ENCODE measurements around the gene RCC1. TPM values are rescaled to one million over a fixed set of nuclear protein-coding genes. Genes with fewer than 3 reads are reported as not detected.
"Not testable (repeated sequence)": the region's sequence is repeated elsewhere in the genome, so short reads cannot be mapped to it uniquely, and the experiment has no call there.

Gene RCC1
- total RNA-seq, 5 donors from 2014 or later (not counting 1 experiment from before 2014, with no cell fraction given), result 13.1 to 23.2 (median 19.7) TPM

- Histone ChIP-seq H3K4me3 (ENCODE audit: control insufficient read depth in 1 of 2, extremely low read depth in 1 of 2, low read length in 1 of 2) (peak overlapping the region; percentile 91 to 95), H3K27ac (ENCODE audit: low read length) (peak overlapping the region; percentile 70), H3K9me3 (no peaks in the 10 kb centered on the region), H3K36me3 (ENCODE audit: control insufficient read depth in 2 of 2, extremely low read depth in 1 of 2, insufficient read depth in 1 of 2, low read length in 1 of 2) (peaks cover 9 to 37% of the 10 kb centered on the region in 2 donors), H3K27me3 (replicated peaks in 1 of 2; ENCODE audit: control insufficient read depth in 2 of 2, extremely low read depth in 1 of 2, insufficient read depth in 2 of 2, low read length in 1 of 2) (no peaks in the 10 kb centered on the region), H3K4me1 (ENCODE audit: control insufficient read depth in 1 of 2, extremely low read depth in 1 of 2, insufficient read depth in 2 of 2, low read length in 2 of 2) (peaks cover 11 to 39% of the 10 kb centered on the region in 2 experiments)
- H3K4me3 Mint-ChIP-seq, result peak overlapping the region; percentile 89 to 97 (median 92)
- no peaks in the 10 kb centered on the region for H3K27me3 Mint-ChIP-seq
- H3K27ac Mint-ChIP-seq, result peak overlapping the region; percentile 92 to 93
- peak; percentile 27 to 80 (median 49) for DNase-seq
- H3K9me3 Mint-ChIP-seq, result no peaks in the 10 kb centered on the region
- peak; percentile 54 to 58 (median 56) for ATAC-seq (replicated peaks in 1 of 4)
- ChIA-PET CTCF (interaction anchor here (0.6 to 2.7 kb wide), 13 partner anchors 11 to 332 kb away, joined by 3 to 22 read pairs (median 4); partner anchors contain the start of genes MED18 (in 1 of the 2), RCC1 (in 1 of the 2), TAF12 (in 1 of the 2) and YTHDF2 (in 1 of the 2)), POLR2A (interaction anchor here (0.5 to 2.7 kb wide), 23 partner anchors 10 to 808 kb away, joined by 3 to 65 read pairs (median 5); partner anchors contain the start of genes GMEB1 (in 2 of the 2), TRNAU1AP (in 2 of the 2), RCC1 (in 1 of the 2) and RNU11 (in 1 of the 2))
- H3K36me3 Mint-ChIP-seq, result peaks cover 33% of the 10 kb centered on the region
- peaks cover 36 to 52% (median 38%) of the 10 kb centered on the region in 3 donors for H3K4me1 Mint-ChIP-seq
- WGBS (ENCODE audit: insufficient coverage), result 1% methylated on average over 16 of the region's 26 CpGs
These were observed 75.1 kb downstream of the RCC1 start for GRCh38 chr1:28580722-28581530.

DNA sequence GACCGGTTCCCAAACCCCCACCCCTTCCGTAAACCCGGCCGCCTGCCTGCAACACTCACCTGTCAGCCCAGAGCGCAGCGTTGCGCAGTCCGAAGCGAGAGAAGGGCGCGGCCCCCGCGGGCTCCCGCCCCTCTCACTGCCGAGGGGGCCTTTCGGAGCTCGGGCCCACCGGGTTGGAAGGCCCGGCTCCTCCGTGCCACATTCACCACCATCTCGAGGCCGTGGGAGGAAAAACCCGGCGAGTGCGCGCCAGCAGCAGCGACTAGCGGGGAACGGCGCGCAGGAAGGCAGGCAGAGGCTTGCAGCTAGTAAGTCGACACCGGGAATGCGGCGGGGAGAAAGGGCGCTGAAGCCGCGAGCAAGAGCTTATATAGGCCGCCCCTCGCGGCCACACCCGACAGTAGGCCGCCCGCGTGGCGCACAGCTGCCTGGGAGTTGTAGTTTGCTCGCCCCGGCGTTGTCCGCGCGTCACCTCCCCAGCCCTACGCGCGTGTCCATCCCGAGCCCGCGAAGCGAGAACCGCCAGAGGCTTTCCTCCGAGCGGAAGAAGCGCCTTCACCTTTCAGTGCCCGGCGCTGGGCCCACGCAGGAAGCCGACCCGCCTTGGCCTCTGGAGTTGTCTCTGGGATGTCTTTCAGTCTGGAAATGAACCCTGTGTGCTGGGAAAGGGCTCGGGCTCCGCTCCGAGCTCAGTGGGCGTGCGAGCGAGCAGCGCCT is 75.8 kb downstream of the RCC1 start:
- Histone ChIP-seq H3K36me3 (ENCODE audit: control insufficient read depth in 2 of 2, extremely low read depth in 1 of 2, insufficient read depth in 1 of 2, low read length in 1 of 2) (peaks cover 9 to 35% of the 10 kb centered on the region in 2 donors), H3K4me1 (ENCODE audit: control insufficient read depth in 1 of 2, extremely low read depth in 1 of 2, insufficient read depth in 2 of 2, low read length in 2 of 2) (peaks cover 11 to 39% of the 10 kb centered on the region in 2 experiments), H3K9me3 (no peaks in the 10 kb centered on the region), H3K27me3 (replicated peaks in 1 of 2; ENCODE audit: control insufficient read depth in 2 of 2, extremely low read depth in 1 of 2, insufficient read depth in 2 of 2, low read length in 1 of 2) (no peaks in the 10 kb centered on the region), H3K27ac (ENCODE audit: low read length) (peak overlapping the region; percentile 70), H3K4me3 (ENCODE audit: control insufficient read depth in 1 of 2, extremely low read depth in 1 of 2, low read length in 1 of 2) (peak overlapping the region; percentile 91 to 95)
- no peaks in the 10 kb centered on the region for H3K27me3 Mint-ChIP-seq
- no peaks in the 10 kb centered on the region for H3K9me3 Mint-ChIP-seq
- ATAC-seq (replicated peaks in 1 of 4), result peak; percentile 87 to 92 (median 90)
- peak overlapping the region; percentile 89 to 97 (median 92) for H3K4me3 Mint-ChIP-seq
- peaks cover 33% of the 10 kb centered on the region for H3K36me3 Mint-ChIP-seq
- peaks cover 36 to 52% (median 38%) of the 10 kb centered on the region in 3 donors for H3K4me1 Mint-ChIP-seq
- POLR2A ChIA-PET, result interaction anchor here (0.5 to 2.7 kb wide), 27 partner anchors 9 to 809 kb away, joined by 3 to 65 read pairs (median 3); partner anchors contain the start of genes TRNAU1AP (in 2 of the 2), GMEB1 (in 1 of the 2), RCC1 (in 1 of the 2) and RNU11 (in 1 of the 2)
- CTCF ChIA-PET, result interaction anchor here (0.6 to 2.7 kb wide), 14 partner anchors 12 to 809 kb away, joined by 3 to 22 read pairs (median 4); partner anchors contain the start of genes MED18 (in 1 of the 2), RCC1 (in 1 of the 2), STX12 (in 1 of the 2) and TAF12 (in 1 of the 2)
- DNase-seq, result peak; percentile 74 to 95 (median 84)
- H3K27ac Mint-ChIP-seq, result peak overlapping the region; percentile 92 to 93
- WGBS (ENCODE audit: insufficient coverage), result 0% methylated on average over 71 of the region's 75 CpGs

- H3K27ac Mint-ChIP-seq, result peak overlapping the region; percentile 92 to 93
These were observed 76.4 kb downstream of the RCC1 start for GRCh38 chr1:28582248-28582615.

GRCh38 chr1:28586585-28587391 is 80.9 kb downstream of the RCC1 start:
- H3K27me3 Mint-ChIP-seq; H3K4me3 Mint-ChIP-seq; H3K4me3 ChIP-seq (ENCODE audit: control insufficient read depth in 1 of 2, extremely low read depth in 1 of 2, low read length in 1 of 2); H3K27me3 ChIP-seq (replicated peaks in 1 of 2; ENCODE audit: control insufficient read depth in 2 of 2, extremely low read depth in 1 of 2, insufficient read depth in 2 of 2, low read length in 1 of 2); ATAC-seq (replicated peaks in 1 of 4); H3K36me3 ChIP-seq (ENCODE audit: control insufficient read depth in 2 of 2, extremely low read depth in 1 of 2, insufficient read depth in 1 of 2, low read length in 1 of 2); DNase-seq; H3K27ac ChIP-seq (ENCODE audit: low read length); H3K9me3 ChIP-seq; H3K27ac Mint-ChIP-seq; H3K9me3 Mint-ChIP-seq; CTCF ChIA-PET; POLR2A ChIA-PET; H3K36me3 Mint-ChIP-seq: not testable (repeated sequence)
- WGBS (ENCODE audit: insufficient coverage), result 100% methylated on average over 3 of the region's 19 CpGs
- H3K4me1 ChIP-seq (ENCODE audit: control insufficient read depth in 1 of 2, extremely low read depth in 1 of 2, insufficient read depth in 2 of 2, low read length in 2 of 2), result peaks cover 2 to 16% of the 10 kb centered on the region in 2 experiments
- peaks cover 8 to 15% (median 9%) of the 10 kb centered on the region in 3 donors for H3K4me1 Mint-ChIP-seq

More at GRCh38 chr1:28582248-28582615, 76.4 kb downstream of the RCC1 start:
- Histone ChIP-seq H3K36me3 (ENCODE audit: control insufficient read depth in 2 of 2, extremely low read depth in 1 of 2, insufficient read depth in 1 of 2, low read length in 1 of 2) (peaks cover 8 to 29% of the 10 kb centered on the region in 2 donors), H3K4me3 (ENCODE audit: control insufficient read depth in 1 of 2, extremely low read depth in 1 of 2, low read length in 1 of 2) (peak overlapping the region; percentile 91 to 95), H3K27ac (ENCODE audit: low read length) (peak overlapping the region; percentile 70), H3K9me3 (no peaks in the 10 kb centered on the region), H3K27me3 (replicated peaks in 1 of 2; ENCODE audit: control insufficient read depth in 2 of 2, extremely low read depth in 1 of 2, insufficient read depth in 2 of 2, low read length in 1 of 2) (no peaks in the 10 kb centered on the region), H3K4me1 (ENCODE audit: control insufficient read depth in 1 of 2, extremely low read depth in 1 of 2, insufficient read depth in 2 of 2, low read length in 2 of 2) (peaks cover 11 to 39% of the 10 kb centered on the region in 2 experiments)
- Mint-ChIP-seq H3K36me3 (peaks cover 30% of the 10 kb centered on the region), H3K27me3 (no peaks in the 10 kb centered on the region), H3K4me1 (peaks cover 36 to 52% (median 36%) of the 10 kb centered on the region in 3 donors), H3K4me3 (peak overlapping the region; percentile 89 to 97 (median 92)), H3K9me3 (no peaks in the 10 kb centered on the region)
- WGBS (ENCODE audit: insufficient coverage), result 17% methylated on average over 1 of the region's 10 CpGs
- CTCF ChIA-PET, result interaction anchor here in 1 of 2 donors (0.7 to 2.7 kb wide), 7 partner anchors 31 to 809 kb away, joined by 3 to 22 read pairs (median 5); partner anchors contain the start of genes MED18, STX12, TAF12 and YTHDF2
- ATAC-seq (replicated peaks in 1 of 4), result peak in 1 of 4 experiments; percentile 1
- POLR2A ChIA-PET, result interaction anchor here (0.5 to 2.7 kb wide), 23 partner anchors 8 to 448 kb away, joined by 3 to 65 read pairs (median 3); partner anchors contain the start of genes TRNAU1AP (in 2 of the 2), GMEB1 (in 1 of the 2), RCC1 (in 1 of the 2) and RNU11 (in 1 of the 2)
- no peak for DNase-seq
